ENCODE measurements around the gene ARSK.

Gene ARSK, protein sequence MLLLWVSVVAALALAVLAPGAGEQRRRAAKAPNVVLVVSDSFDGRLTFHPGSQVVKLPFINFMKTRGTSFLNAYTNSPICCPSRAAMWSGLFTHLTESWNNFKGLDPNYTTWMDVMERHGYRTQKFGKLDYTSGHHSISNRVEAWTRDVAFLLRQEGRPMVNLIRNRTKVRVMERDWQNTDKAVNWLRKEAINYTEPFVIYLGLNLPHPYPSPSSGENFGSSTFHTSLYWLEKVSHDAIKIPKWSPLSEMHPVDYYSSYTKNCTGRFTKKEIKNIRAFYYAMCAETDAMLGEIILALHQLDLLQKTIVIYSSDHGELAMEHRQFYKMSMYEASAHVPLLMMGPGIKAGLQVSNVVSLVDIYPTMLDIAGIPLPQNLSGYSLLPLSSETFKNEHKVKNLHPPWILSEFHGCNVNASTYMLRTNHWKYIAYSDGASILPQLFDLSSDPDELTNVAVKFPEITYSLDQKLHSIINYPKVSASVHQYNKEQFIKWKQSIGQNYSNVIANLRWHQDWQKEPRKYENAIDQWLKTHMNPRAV

DNA sequence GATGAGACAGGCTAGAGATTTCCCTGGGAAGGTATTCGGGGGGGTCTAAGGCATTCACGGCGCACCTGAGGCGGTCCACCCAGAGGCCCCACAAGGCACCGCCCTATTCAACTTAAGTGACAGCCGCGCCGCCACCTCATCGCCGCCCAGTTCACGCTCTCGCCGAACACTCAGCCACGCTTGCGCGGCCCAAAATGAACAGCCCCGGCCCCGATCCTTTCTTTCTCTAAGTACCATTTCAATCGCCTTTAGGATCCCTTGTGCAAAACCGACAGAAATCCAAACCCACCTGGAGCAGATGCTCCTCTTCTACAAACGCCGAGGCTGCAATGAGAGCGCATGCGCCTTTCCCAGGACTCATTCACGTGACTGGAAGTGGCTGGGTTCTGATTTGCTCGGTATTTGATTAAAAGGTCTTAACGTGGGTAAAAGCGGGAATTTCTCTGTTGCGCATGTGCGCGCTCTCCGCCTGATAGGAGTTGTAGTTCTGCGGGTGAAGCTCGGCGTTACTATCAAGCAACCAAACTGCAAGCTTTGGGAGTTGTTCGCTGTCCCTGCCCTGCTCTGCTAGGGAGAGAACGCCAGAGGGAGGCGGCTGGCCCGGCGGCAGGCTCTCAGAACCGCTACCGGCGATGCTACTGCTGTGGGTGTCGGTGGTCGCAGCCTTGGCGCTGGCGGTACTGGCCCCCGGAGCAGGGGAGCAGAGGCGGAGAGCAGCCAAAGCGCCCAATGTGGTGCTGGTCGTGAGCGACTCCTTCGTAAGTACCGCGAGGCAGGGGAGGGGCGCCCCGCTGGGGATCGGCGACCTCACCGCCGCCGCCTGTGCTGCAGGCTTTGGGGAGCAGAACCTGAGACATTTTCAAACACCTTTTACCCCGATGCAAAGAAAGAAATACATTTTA is at the start of gene ARSK, which contains the start of gene SKIC3:
TSS of gene ARSK (plus strand) at position 455 of the 902 bp plus-strand sequence. CDS start at position 633, 178 bp downstream.
TSS of gene SKIC3 (minus strand) at position 331 of the 902 bp plus-strand sequence. CDS start 7,827 bp downstream, outside the sequence.
- peak; percentile 99 for DNase-seq

DNA sequence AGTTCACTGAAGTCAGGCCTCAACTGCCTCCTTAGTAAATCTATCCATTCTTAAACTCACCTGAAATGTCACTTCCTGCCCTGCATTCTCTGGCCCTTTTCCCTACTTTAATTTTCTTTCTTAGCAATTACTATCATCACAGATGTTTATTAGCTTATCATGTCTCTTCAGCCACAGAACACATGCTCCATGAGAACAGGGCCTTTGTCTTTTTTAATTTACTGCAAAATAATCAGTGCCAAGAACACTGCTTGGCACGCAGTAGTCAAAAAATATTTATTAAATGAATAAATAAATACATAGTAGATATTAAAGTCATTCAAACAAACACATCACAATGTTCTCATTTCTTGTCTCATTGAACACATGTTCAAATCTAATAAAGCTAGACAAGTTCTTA is 46.4 kb upstream of the ARSK start:
- DNase-seq: no peak

DNA sequence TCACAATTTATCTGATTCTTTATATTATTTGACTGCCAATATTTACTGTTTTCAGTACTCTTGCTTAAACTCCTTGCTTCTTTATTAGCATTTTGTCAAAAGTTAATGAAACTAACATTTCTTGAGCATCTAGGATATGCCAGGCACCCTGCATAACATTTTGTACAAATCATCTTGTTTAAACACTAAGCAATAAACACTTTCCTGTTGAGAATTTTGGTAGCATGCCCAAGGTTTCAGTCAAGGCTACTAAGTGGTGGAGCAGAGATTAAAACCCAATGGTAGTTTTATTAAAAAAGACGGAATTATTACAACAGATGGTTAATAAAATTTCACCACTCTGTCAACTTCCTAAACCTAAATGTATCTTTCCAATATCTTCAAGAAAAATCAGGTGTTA is 43.3 kb upstream of the ARSK start:
- no peak for DNase-seq

DNA sequence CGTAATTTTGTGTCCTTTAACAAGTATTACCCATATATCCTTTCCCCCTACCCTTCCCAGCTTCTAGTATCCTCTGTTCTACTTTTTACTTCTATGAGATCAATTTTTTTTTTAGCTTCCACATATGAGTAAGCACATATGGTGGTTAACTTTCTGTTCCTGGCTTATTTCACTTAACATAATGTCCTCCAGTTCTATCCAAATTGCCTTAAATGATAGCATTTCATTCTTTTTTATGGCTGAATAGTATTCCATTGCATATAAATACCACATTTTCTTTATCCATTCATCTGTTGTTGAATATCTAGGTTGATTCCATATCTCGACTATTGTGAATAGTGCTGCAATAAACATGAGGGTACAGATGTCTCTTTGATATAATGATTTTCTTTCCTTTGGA is 36.5 kb upstream of the ARSK start:
- no peak for DNase-seq

DNA sequence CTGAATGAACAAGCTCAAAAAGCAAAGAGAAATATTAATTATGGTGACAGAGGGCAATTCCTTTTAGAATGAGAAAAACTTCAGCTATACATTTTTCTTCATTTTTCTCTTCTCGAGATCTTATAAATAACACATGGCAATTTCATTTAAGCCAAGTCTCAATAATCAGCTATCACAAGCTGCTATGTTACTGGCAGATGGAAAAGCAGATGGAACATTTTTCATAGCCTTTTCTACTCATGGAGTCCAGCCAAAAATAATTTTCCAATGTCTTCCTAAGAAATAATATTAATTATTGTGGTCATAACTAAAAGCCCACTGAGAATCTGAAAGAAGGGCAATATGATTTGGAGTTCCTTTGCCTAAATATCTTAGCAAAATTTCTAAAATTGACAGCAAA is 35.8 kb upstream of the ARSK start:
- DNase-seq: no peak

DNA sequence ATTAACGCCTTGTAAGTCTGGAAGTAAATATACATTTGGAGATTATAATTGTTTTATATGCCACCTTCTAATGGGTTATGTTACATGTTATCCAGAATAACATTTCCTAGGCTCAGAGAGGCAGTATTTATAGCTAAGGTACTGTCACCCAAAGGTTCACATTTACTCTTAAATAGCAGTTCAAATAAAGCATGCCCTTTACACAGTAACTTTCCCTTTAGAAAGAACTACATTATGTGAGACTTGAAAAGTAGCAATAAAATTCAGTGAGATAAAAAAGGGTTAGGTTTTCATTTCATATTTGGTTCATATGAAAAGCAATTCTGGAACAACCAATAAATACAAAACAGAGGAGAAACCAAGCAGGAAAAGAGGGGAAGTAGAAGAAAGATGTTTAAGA is 35.2 kb upstream of the ARSK start:
- no peak for DNase-seq

DNA sequence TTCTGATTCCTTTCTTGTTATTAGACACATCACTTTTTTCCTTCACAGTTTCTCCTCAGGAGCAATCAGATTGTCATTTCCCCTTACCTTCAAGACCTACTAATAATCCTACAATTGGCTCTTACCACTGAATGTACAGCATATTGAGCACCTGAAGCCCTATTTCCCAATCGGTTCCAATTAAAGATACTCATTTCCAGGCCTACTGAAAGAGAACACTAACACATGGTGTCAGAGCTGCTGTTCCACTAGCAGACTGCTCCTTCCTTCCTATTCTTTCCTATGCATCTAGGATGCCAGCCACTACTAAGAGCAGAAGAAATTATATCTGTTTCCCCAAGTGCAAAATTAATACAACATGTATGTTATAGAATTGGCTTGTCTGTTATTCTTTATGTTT is 34.7 kb upstream of the ARSK start:
- DNase-seq: no peak

DNA sequence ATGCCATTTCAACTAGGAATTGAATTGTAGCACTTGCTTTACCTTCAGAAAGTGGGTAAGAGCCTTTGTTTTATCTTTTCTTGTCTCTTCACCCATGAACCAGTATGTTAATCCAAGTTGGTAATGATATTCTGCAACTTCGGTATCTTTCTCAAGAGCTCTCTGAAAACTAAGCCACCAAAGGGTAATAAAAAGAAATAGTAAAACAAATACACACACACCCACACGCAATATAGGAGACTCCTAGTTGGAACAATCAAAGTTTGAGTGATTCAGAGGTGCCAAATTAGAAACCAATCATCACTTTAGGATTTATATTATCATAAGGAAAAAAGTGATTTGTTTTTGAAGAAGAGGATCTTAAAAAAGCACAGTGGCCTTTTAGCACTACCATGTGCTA is 30.5 kb upstream of the ARSK start:
- DNase-seq: no peak

DNA sequence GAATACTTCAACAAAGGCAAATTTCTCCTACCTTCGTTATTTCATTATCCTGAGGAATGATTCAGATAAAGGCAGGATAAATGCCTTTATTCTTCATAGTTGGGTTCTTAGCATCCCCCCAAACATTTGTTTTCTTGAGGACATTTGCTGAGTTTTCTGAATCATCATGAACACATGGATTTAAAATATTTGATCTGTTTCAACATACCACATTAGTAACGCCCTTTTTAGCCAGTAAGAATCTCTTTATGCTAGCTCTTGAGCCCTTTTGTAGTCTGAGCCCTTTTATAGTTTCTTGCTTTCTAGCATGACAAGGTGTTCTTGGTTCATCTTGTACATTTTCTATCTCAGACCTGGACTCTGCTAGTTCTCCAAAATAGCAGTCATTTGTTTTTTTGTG is 28.0 kb upstream of the ARSK start:
- no peak for DNase-seq

DNA sequence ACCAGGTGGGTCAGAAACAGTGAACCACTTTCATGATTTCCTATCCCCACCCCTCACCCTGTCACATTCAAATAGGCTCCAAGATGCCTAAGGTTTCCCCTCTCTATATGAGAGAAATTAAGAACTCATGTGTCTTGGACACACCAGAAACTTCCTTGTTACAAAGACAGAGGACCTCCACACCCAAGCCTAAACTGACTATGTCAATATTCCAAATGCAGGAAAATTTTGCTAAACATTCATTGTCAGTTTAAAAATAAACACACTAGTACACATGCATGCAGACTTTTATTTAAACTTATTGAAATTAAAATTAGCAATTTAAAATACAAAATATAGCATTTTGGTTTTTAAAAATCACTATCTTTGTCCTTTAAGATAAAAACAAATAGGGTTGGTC is 26.3 kb upstream of the ARSK start:
- no peak for DNase-seq

DNA sequence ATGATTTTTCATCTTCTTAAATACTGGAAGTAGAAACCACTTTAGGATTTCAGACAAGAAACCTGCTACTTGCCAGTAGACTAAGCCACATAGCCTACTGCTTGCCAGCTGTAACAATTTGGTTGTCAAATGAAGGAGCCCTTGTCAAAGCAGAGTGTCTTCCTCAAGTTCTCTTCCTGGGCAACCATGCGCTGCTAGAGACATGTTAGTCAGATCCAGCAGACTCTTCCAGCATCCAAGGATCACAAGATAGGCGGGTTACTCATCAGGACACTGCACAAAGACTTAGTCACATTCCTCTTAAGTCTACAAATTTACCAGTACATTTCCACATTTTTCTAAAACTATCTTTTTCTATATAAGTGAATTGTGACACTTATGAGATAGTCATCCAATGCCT is 24.5 kb upstream of the ARSK start:
- no peak for DNase-seq

DNA sequence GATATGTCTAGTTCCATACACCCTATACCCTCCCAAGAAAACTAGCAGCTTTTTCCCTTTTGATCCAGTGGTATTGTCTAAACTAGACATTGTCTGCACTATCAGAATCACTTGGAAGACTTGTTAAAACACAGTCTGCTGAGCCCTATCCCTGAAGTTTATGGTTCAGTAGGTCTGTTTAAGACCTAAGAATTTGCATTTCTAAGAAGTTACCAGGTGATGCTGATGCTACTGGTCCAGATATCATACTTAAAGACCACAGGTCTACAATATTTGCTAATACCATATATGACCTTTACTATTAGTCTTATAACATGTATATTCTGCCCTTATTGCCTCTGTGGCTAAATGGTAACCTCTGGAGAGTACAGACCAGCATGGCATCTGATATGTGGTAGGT is 23.4 kb upstream of the ARSK start:
- no peak for DNase-seq

DNA sequence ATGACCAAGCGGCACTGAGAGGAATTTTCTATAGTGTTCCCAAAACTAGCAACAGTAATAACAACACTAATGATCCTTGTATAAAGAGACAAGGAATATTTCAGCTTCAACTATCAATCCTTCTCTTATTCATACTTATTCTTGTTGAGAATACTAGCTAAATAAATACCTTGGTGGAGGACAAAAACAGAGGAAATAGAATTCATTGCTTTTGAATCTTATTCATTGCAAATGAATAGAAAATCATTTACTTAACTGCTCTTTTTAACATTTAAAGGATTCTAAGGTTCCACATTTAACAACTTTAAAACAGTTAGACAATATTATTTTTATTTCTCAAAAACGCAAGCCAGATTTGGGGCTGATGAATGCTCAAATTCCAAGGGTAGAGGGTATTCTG is 22.5 kb upstream of the ARSK start:
- no peak for DNase-seq

DNA sequence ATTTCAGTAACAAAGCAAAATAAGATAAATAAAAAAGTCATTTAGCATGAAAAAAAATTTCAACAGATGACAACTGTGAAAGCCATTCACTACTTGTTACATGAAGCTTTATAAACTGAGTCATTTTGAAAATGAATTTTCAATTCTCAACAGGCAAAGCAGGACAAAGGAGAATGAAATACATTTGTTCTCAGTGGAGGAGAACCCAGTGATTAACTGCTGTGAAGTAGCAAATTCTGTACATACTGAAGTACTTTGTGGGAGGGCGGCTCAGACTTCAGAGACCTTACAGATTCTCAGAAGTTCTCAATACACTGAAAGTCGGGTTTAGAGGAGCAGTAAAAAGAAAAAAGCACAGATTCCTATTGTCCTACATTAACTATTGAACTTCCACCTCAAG is 21.8 kb upstream of the ARSK start:
- DNase-seq: no peak

DNA sequence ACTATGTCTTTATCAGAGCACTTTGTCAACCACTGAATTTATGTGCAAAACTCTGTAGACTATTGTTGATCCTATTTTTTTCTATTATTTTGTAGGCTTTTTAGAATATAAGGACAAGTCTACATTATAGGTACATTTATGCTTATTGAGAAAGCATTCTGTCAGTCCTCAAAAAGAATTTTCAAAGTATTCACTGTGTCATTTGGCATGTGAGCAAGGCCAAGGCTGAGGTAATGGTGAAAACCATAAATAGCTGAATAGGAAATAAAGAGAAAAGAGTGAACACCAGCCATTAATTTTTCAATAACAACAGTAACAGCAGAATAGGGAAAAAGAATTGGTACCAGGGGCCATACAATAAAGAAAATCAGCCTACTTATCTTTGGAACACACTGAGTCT is 21.1 kb upstream of the ARSK start:
- no peak for DNase-seq

DNA sequence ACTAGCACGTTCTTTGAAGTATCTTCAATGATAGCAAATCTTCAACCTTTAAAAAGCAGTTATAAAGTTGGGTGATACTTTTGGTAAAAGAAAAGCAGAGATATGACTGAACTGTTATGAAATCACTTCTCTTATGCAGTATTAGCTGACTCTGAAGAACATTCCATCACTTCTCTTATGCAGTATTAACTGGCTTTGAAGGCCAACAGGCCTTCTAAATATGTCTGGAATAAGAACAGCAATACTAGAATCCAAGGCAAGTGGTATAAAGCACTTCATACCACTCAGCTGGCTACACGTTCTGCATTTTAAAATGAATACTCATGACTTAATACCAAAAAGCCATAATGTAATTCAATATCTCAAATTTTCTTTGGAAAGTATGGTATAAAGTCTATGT is 17.4 kb upstream of the ARSK start:
- DNase-seq: no peak

DNA sequence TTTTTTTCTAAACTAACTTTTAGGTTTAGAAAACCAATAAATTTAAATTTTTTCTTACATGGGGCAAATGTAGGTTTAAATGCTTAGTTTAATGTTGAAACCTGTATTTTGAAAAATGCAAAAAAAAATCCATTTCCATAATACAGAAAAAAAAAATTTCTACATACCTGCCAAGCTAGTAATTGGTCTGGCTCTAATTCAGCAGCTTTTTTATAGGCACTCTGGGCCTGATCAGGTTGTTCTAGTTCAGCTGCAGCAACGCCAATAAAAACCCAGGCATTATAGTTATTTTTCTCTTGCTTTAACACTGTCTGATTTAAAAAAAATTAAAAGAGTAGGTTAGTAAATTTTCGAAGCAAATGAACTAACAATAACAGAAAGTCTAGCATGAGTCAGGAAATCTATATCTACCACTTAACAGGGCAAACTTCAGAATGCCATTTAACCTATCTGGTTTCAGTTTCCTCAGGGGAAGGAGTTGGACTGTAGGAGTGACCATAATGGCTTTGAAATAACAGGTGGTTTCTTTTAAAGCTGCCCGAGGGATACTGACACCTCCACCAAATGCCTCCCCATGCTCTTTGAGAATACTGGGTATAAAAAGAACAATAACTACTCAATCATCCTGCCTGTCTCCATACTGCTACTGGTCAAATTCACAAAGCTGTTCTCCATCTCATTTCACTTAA is 11.7 kb upstream of the ARSK start:
- no peak for DNase-seq

DNA sequence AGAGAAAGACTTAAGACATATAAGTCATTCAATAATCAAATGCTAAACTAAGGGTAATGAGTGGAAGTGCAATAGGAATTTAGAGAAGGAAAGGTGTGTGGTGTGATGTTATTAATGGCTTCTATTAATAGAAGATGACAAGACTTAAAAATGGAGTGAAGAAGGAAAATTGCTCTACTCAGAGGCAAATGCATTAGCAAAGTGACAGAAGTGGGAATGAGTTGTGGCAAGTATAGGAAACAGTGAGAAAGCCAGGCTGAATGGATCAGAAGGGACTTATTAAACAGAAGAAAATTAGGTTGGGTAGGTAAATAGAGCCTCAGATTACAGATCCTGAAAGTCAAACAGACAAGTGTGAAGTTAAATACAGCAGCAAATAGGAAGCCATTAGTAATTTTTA is 5.9 kb upstream of the ARSK start:
- DNase-seq: no peak

DNA sequence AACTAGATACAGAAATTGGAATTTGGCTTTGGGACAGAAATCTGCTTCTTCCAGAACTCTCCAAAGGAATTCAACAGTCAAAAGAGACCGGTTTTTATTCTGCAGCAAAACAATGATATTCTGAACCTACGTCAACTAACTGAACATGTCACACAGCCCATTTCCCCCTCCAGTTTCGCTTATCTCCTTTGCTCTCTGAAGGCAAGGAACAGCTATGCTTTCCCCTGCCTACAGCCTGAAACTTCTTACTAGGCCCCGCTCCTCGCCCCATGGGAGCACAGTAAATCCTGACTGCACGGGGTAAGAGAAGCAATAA is 612 bp upstream of the ARSK start:
- no peak for DNase-seq

DNA sequence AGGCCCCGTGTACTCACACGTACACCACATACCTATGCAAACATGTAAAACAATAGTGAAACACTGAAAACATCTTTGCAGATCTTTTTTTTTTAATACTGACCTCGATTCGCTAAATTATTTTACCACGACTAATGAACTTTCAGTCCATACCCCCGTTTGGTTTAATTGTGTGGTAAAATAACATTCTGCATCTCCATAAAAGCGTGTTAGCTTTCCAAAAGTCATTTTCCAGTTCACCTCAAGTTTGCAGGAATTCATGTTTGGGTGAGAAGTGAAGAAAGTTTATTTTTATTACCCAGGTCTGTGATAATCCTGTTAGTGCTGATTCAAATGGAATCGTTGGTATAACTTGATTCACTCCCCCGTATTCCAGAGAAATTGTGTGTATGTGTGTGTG is 652 bp downstream of the ARSK start:
- DNase-seq: no peak

DNA sequence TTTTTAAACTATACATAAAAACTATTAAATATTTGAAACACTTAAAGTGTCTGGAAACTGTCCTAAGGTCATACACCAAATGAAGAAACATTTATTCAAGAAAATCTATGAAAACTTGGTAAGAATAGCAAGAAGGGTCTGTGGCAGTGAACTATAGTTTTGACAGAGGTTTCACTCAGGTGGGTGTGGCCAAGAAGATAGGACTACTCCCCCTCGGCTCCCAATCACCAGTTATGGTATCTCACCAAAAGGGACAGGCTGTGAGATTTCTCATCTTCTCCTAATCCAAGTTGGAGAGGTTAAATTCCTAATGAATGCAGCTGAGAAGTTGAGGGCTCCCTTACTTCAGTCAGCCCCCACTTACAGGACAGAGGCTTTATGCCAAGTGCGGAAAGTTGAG is 2.9 kb downstream of the ARSK start:
- DNase-seq: no peak

DNA sequence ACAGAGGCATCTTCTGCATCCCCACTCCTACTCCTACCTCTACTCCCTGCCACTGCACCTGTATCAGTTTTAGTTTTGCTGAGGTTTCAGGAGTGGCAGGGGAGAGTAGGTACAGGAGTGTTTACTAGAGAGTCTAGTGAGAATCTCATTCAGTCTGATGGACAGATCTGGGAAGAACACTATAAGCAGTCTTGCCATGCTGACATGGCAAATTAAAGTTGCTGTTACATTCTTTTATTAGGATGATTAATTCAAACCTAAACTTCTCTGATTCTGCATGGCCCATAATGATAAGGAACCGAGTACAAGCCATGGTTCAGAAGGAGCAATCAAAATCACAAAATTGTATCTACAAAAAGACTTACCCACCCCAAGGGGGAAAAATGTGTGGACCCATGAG is 7.4 kb downstream of the ARSK start:
- DNase-seq: no peak

DNA sequence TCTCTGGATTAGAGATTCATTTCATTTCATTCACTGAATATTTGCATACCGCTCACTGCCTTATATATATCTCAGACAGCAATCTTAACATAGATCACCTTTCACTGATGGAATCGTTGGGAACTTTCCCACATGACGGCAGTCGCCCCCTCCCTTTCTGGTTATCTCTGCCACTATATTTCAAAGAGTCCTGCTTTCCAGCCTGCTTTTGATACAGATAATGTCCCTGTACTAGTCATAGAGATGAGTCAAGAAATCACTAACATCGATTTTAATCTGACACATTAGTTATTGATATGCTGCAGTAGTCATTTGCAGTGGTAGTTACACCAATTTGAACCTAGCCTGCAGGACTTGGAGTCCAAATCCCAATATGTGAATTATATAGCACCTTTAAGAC is 8.5 kb downstream of the ARSK start:
- no peak for DNase-seq
